Ishikawa (cell line): ENCODE measurements around the gene ADAMTS12.

Source experiments
- CEBPB ChIP-seq: IDR thresholded peaks from 2 replicates; pipeline ENCODE4 v1.6.1; 2012
- MAX ChIP-seq: IDR thresholded peaks from 2 replicates; pipeline ENCODE4 v1.6.1; 2012
- RAD21 ChIP-seq: IDR thresholded peaks from 2 replicates; pipeline ENCODE4 v1.6.1; 2012; ENCODE audit warnings: low read depth
- REST ChIP-seq: IDR thresholded peaks from 2 replicates; pipeline ENCODE4 v1.6.1; 2012; ENCODE audit warnings: low read depth, mild to moderate bottlenecking
- USF1 ChIP-seq: IDR thresholded peaks from 2 replicates; pipeline ENCODE4 v1.6.1; 2012
- YY1 ChIP-seq: IDR thresholded peaks from 2 replicates; pipeline ENCODE4 v1.6.1; 2012; ENCODE audit warnings: low read depth

GRCh38 chr5:33937707-33938506 lies 46.1 kb upstream of the ADAMTS12 start:
- TF ChIP-seq YY1 (no peak), CEBPB (no peak), RAD21 (no peak), USF1 (no peak), REST (no peak), MAX (no peak)
